GM21529 (cell line): ENCODE results near the gene ALKBH3.

Experiments
- ATAC-seq: cut with Tn5 transposase; IDR thresholded peaks from one replicate; pipeline ENCODE4 v1.9.1; 2021; ENCODE audit not compliant: unreplicated experiment

ALKBH3 gene

GRCh38 chr11:43957571-43957970 lies 76.9 kb downstream of the ALKBH3 start:
- ATAC-seq: no peak

- no peak for ATAC-seq
These were observed 78.8 kb downstream of the ALKBH3 start for GRCh38 chr11:43959321-43959995.

- no peak for ATAC-seq
These were observed 82.0 kb downstream of the ALKBH3 start for GRCh38 chr11:43962383-43963278.

- ATAC-seq: no peak
These were observed 82.6 kb downstream of the ALKBH3 start for GRCh38 chr11:43963279-43963620.

GRCh38 chr11:43967661-43968060 lies 87.0 kb downstream of the ALKBH3 start:
- no peak for ATAC-seq

- no peak for ATAC-seq
These were observed 88.1 kb downstream of the ALKBH3 start for GRCh38 chr11:43968719-43969118.

- no peak for ATAC-seq
These were observed 88.9 kb downstream of the ALKBH3 start for GRCh38 chr11:43969543-43969942.
